Stimulated activated effector memory CD8-positive, alpha-beta T cell treated with anti-CD3 and anti-CD28 coated beads, Interleukin-12 subunit alpha, Interleukin-12 subunit beta, amount 100 ng/mL, for 72 hours (primary cell): ENCODE results near the gene CLNK.
"Not testable (repeated sequence)": the region's sequence is repeated elsewhere in the genome, so short reads cannot be mapped to it uniquely, and the experiment has no call there.

Source experiments
- ATAC-seq: fragments of 150-1000 bp; cut with Tn5 transposase; 2 replicates; pipeline ENCODE4 v1.10.0; 2021
- DNase-seq, 2 donors: peaks; one replicate each; pipeline ENCODE4 v3.0.0; 2021 to 2022; ENCODE audit warnings: low spot score in 2 of 2
- H3K27ac Mint-ChIP-seq: one replicate; pipeline ENCODE4 v1.8.0; 2022; ENCODE audit warnings: mild to moderate bottlenecking, mixed read lengths
- H3K36me3 Mint-ChIP-seq: one replicate; pipeline ENCODE4 v1.8.0; 2022; ENCODE audit warnings: mild to moderate bottlenecking, mixed read lengths
- H3K4me1 Mint-ChIP-seq: one replicate; pipeline ENCODE4 v1.8.0; 2022; ENCODE audit warnings: mixed read lengths
- H3K4me3 Mint-ChIP-seq: one replicate; pipeline ENCODE4 v1.8.0; 2022; ENCODE audit warnings: mild to moderate bottlenecking, mixed read lengths
- H3K9me3 Mint-ChIP-seq: one replicate; pipeline ENCODE4 v1.8.0; 2022; ENCODE audit warnings: mixed read lengths

The CLNK gene

GRCh38 chr4:10590896-10591295, 93.7 kb downstream of the CLNK start:
- no peak overlapping the region for H3K4me3 Mint-ChIP-seq
- H3K9me3 Mint-ChIP-seq: no peaks in the 10 kb centered on the region
- H3K36me3 Mint-ChIP-seq: no peaks in the 10 kb centered on the region
- H3K27ac Mint-ChIP-seq: no peak overlapping the region
- DNase-seq (no peak), ATAC-seq (no peak)
- peaks cover 29% of the 10 kb centered on the region for H3K4me1 Mint-ChIP-seq

DNA sequence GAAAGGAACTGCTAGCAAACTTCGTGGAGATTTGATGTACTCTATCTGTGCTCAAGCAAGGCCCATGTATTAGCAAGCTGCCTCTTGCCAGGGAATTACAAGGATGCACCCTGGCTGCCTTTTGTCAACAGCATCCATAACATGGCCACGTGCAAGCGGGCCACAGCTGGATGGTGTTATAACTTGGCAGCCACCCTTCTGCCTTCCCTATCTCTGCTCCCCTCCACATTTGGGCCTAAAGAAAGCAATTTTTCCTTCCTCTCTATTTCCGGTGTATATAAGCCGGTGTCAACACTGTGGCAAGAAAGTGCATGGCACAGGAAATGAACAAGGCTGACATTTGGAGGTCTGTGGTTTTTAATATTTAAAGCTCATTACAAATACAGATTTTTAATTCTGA, 94.8 kb downstream of the CLNK start:
- H3K4me1 Mint-ChIP-seq: peaks cover 29% of the 10 kb centered on the region
- H3K4me3 Mint-ChIP-seq: no peak overlapping the region
- no peak for ATAC-seq
- no peak overlapping the region for H3K27ac Mint-ChIP-seq
- no peaks in the 10 kb centered on the region for H3K9me3 Mint-ChIP-seq
- H3K36me3 Mint-ChIP-seq: no peaks in the 10 kb centered on the region
- DNase-seq: no peak

- Mint-ChIP-seq H3K4me1 (peaks cover 32% of the 10 kb centered on the region), H3K36me3 (no peaks in the 10 kb centered on the region), H3K9me3 (no peaks in the 10 kb centered on the region), H3K4me3 (no peak overlapping the region), H3K27ac (no peak overlapping the region)
- DNase-seq: no peak
- ATAC-seq: no peak
Observed at GRCh38 chr4:10589321-10589720, 95.2 kb downstream of the CLNK start.

DNA sequence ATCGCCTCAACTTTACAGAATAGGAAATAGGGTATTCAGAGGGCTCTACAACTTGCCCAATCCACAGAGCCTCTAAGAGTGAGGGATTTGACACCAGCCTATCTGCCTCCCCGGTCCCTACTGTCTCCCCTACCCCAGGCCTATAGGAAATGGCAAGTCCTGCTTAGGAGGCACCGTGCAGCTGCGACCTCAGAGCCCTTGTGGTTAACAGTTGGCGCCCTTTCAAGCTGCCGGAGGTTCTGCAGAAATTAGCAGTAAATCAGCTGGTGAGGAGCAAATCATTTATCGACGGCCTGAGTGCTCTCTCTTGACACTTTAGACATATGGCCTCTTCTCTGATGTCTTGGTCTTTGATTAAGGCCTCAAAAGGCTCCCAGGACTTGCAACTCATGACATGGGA, 96.9 kb downstream of the CLNK start:
- H3K4me1 Mint-ChIP-seq: peaks cover 37% of the 10 kb centered on the region
- no peak overlapping the region for H3K4me3 Mint-ChIP-seq
- DNase-seq (no peak), ATAC-seq (peak; percentile 65)
- H3K27ac Mint-ChIP-seq: no peak overlapping the region
- no peaks in the 10 kb centered on the region for H3K36me3 Mint-ChIP-seq
- no peaks in the 10 kb centered on the region for H3K9me3 Mint-ChIP-seq

- Mint-ChIP-seq H3K4me1 (peaks cover 37% of the 10 kb centered on the region), H3K27ac (no peak overlapping the region), H3K4me3 (no peak overlapping the region), H3K9me3 (no peaks in the 10 kb centered on the region), H3K36me3 (no peaks in the 10 kb centered on the region)
- DNase-seq (no peak), ATAC-seq (no peak)
Observed at GRCh38 chr4:10587296-10587695, 97.3 kb downstream of the CLNK start.

- Mint-ChIP-seq H3K27ac (no peak overlapping the region), H3K4me1 (peaks cover 16% of the 10 kb centered on the region), H3K4me3 (no peak overlapping the region), H3K9me3 (no peaks in the 10 kb centered on the region), H3K36me3 (no peaks in the 10 kb centered on the region)
- ATAC-seq (no peak), DNase-seq (no peak)
Observed at GRCh38 chr4:10584042-10584441, 100.5 kb downstream of the CLNK start.

DNA sequence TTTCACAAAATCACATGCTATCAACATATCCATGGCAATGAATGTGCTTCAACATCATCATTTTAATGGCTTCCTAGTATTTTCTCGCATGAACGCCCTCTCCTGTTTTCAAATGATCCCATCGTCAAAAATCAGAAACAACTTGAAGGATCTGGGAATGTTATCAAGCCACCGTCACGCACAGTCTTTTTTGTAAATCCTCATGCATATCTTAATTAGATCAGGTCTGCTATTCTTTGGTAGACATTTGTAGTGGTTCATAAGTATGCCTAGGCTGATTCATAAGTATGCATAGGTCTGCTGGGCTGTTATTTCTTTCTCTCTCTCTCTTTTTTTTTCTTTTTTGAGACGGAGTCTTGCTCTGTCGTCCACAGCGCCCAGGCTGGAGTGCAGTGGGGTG, 101.6 kb downstream of the CLNK start:
- ATAC-seq: no peak
- DNase-seq: no peak
- H3K4me1 Mint-ChIP-seq: peaks cover 14% of the 10 kb centered on the region
- no peaks in the 10 kb centered on the region for H3K36me3 Mint-ChIP-seq
- H3K27ac Mint-ChIP-seq: no peak overlapping the region
- H3K9me3 Mint-ChIP-seq: no peaks in the 10 kb centered on the region
- H3K4me3 Mint-ChIP-seq: no peak overlapping the region

GRCh38 chr4:10582059-10582686, 102.4 kb downstream of the CLNK start:
- H3K4me1 Mint-ChIP-seq: peaks cover 8% of the 10 kb centered on the region
- no peak overlapping the region for H3K4me3 Mint-ChIP-seq
- ATAC-seq: no peak
- H3K27ac Mint-ChIP-seq: no peak overlapping the region
- H3K36me3 Mint-ChIP-seq: no peaks in the 10 kb centered on the region
- H3K9me3 Mint-ChIP-seq: no peaks in the 10 kb centered on the region
- DNase-seq: no peak

DNA sequence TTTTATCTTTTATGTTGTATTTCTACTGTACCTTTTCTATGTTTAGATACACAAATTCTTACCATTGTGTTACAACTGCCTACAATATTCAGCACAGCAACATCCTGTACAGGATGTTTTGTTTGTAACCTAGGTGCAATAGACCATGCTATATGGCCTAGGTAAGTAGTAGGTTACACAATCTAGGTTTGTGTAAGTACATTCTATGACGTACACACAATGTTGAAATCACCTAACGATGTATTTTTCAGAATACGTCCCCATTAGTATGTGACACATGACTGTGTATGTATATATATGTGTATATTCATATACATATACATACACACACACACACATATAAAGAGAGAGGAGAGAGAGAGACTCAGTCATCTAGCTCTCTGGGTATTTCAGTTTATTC, 103.5 kb downstream of the CLNK start:
- peaks cover 8% of the 10 kb centered on the region for H3K4me1 Mint-ChIP-seq
- no peaks in the 10 kb centered on the region for H3K9me3 Mint-ChIP-seq
- H3K27ac Mint-ChIP-seq: no peak overlapping the region
- no peak for DNase-seq
- no peak overlapping the region for H3K4me3 Mint-ChIP-seq
- ATAC-seq: no peak
- no peaks in the 10 kb centered on the region for H3K36me3 Mint-ChIP-seq

DNA sequence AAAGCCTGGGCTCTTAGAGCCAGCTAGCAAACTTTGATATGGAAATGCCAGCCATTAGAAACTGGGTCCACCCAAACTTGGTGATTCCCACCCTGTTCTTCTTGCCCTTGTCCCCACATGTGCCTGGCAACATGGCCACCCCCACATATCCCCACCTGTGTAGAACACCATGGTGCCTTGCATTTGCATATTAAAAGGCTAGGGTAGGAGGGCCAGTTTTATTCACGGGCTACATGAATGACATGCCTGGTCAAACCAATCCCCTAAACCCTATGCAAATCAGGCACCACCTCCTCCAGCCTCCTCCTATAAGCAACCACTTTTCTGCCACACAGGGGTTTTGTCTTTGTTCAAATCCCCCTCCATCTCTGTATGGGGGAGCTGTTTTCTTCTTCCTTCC, 104.9 kb downstream of the CLNK start:
- Mint-ChIP-seq H3K36me3 (no peaks in the 10 kb centered on the region), H3K9me3 (no peaks in the 10 kb centered on the region), H3K4me1 (peaks cover 18% of the 10 kb centered on the region), H3K4me3 (no peak overlapping the region), H3K27ac (no peak overlapping the region)
- ATAC-seq (no peak), DNase-seq (no peak)

- no peaks in the 10 kb centered on the region for H3K9me3 Mint-ChIP-seq
- no peak for DNase-seq
- no peaks in the 10 kb centered on the region for H3K36me3 Mint-ChIP-seq
- H3K4me1 Mint-ChIP-seq: peaks cover 18% of the 10 kb centered on the region
- no peak overlapping the region for H3K27ac Mint-ChIP-seq
- no peak overlapping the region for H3K4me3 Mint-ChIP-seq
- ATAC-seq: no peak
Observed at GRCh38 chr4:10577508-10578426, 106.8 kb downstream of the CLNK start.

DNA sequence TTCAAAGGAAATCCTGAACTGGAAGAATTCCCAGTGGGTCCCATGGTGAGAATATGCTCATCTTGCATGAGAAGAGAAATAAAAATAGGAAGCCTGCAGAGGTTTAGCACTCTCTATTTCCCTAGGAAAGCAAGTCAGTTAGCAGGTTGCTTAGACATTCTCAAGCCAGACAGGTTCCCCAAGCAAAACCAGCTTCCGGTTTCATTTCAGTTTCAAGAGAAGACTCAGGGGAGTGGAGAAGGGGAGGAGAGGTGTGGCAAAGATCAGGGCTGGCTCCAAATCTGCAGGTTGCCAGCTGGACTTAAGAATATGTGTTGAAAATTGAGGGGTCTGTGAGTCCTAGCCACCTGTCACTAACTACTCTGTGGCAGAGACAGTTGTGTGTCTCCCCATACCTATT, 107.5 kb downstream of the CLNK start:
- no peak for DNase-seq
- Mint-ChIP-seq H3K36me3 (no peaks in the 10 kb centered on the region), H3K27ac (no peak overlapping the region), H3K9me3 (no peaks in the 10 kb centered on the region), H3K4me1 (peaks cover 18% of the 10 kb centered on the region), H3K4me3 (no peak overlapping the region)
- ATAC-seq: no peak

DNA sequence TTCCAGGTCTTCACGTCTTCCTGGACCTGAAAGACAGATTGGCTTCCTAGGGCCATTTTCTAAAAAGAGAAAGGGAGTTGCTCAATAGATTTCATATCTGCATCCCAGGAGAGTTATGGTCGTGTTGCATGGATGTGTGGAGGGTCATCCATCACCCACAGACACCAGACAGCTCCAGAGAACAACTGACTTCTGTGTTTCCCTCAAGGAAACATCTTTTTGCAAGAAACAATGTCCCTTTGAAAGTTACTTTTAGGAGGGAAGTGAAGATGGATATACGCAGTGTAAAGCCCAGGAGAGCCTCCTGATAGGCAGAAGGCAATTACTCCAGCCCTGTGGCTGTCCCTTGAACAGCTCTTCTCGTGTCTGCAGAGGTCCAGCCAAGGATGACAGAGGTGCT, 108.3 kb downstream of the CLNK start:
- H3K4me1 Mint-ChIP-seq: peaks cover 18% of the 10 kb centered on the region
- H3K27ac Mint-ChIP-seq: no peak overlapping the region
- no peaks in the 10 kb centered on the region for H3K36me3 Mint-ChIP-seq
- DNase-seq (no peak), ATAC-seq (no peak)
- no peak overlapping the region for H3K4me3 Mint-ChIP-seq
- H3K9me3 Mint-ChIP-seq: no peaks in the 10 kb centered on the region

DNA sequence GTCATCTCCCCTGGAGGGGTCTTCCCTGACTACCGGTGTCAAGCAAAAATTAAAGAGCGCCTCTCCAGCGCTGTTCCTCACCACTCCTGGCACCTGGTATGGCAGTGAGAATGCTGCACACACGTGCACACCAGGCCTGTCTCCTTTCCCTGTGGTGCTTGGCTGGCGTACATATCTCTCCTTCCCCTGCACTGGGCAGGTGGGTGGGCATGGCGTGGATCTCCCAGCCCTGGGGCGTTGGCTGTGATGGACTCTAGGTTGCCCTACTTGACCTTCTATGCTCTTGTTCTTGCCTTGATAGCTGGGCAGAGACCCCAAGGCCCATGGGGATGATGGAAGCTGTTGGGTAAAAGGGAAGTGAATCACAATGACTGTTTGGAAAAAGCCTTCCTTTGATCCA, 109.2 kb downstream of the CLNK start:
- Mint-ChIP-seq H3K4me1 (peaks cover 18% of the 10 kb centered on the region), H3K4me3 (no peak overlapping the region), H3K27ac (no peak overlapping the region), H3K9me3 (no peaks in the 10 kb centered on the region), H3K36me3 (no peaks in the 10 kb centered on the region)
- no peak for ATAC-seq
- DNase-seq: no peak

- DNase-seq, H3K27ac Mint-ChIP-seq, ATAC-seq, H3K9me3 Mint-ChIP-seq, H3K4me3 Mint-ChIP-seq, H3K36me3 Mint-ChIP-seq: not testable (repeated sequence)
- peaks cover 18% of the 10 kb centered on the region for H3K4me1 Mint-ChIP-seq
Observed at GRCh38 chr4:10574553-10574952, 110.0 kb downstream of the CLNK start.

GRCh38 chr4:10571909-10572308, 112.7 kb downstream of the CLNK start:
- DNase-seq: no peak
- H3K4me3 Mint-ChIP-seq: no peak overlapping the region
- H3K9me3 Mint-ChIP-seq: no peaks in the 10 kb centered on the region
- no peaks in the 10 kb centered on the region for H3K36me3 Mint-ChIP-seq
- H3K27ac Mint-ChIP-seq: no peak overlapping the region
- peaks cover 18% of the 10 kb centered on the region for H3K4me1 Mint-ChIP-seq
- ATAC-seq: no peak
